GM21381 (cell line): Measurements from ENCODE around the gene FANCE.
"Not testable (repeated sequence)": the region's sequence is repeated elsewhere in the genome, so short reads cannot be mapped to it uniquely, and the experiment has no call there.

Experiments used
- ATAC-seq: cut with Tn5 transposase; IDR thresholded peaks from one replicate; pipeline ENCODE4 v1.9.1; 2021; ENCODE audit warnings: mild to moderate bottlenecking, moderate library complexity; ENCODE audit not compliant: unreplicated experiment

FANCE gene

DNA sequence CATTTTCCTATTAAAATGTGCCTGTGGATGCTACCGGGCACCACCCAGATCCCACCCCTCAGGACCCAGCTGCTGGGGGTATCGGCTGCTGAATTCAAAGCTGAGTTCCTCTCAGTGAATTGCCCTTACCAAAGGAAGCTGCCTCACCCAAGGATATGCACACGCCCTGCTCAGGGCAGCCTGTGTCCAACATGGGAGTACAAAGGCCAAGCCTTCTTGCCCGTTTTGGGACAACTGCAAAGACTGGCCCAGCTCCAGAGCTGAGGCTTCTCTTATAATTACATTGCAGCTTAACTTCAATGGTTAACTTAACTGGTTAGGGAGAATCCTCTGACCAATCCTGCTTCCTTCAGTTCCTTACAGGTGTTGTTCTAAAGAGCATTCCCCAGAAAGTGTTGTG, 19.8 kb upstream of the FANCE start:
- ATAC-seq = no peak

DNA sequence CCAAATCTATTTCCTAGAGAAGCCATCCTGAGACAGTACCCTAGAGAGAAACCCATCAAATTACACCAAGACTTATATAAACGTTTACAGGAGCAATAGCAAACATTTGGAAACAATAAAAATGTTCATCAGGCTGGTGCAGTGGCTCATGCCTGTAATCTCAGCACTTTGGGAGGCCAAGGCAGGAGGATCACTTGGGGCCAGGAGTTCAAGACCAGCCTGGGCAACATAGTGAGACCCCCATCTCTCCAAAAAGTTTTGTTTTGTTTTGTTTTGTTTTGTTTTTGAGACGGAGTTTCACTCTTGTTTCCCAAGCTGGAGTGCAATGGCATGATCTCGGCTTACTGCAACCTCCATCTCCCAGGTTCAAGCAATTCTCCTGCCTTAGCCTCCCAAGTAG, 19.4 kb upstream of the FANCE start:
- not testable (repeated sequence) for ATAC-seq

DNA sequence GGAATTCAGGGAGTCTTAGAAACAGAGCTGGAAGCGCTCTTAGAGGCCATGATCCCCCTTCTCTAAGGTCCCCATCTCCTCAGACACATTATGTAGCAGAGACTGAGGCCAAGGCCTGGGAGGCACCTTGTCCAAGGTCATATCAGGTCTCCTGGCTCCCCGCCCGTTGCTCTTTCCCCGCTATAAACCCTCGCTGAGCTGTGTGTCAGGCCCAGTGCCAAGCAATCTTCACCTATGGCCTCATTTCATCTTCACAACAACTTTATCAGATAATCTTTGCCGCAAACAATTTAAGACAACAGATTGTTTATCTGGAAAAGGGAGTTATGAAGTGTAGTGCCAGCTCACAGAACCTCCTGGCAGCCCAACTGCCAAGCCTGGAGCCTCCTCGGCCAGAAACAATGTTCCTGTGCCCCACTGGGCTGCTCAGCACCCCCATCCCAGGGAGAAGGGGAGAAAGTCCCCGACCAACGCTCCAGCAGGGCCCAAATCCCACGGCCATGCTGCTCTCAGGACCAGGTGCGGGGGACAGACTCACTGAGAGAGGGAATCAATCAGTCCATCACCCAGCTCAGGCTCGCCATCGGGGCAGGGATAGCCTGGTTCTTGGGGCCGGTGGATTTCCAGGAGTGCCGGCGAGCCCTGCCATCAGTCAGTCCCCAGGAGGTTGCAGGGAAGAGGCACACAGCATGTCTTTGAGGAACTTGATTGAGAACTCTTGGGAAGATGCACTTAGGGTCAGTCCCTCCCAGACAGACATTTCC, 16.9 kb upstream of the FANCE start:
- no peak for ATAC-seq

DNA sequence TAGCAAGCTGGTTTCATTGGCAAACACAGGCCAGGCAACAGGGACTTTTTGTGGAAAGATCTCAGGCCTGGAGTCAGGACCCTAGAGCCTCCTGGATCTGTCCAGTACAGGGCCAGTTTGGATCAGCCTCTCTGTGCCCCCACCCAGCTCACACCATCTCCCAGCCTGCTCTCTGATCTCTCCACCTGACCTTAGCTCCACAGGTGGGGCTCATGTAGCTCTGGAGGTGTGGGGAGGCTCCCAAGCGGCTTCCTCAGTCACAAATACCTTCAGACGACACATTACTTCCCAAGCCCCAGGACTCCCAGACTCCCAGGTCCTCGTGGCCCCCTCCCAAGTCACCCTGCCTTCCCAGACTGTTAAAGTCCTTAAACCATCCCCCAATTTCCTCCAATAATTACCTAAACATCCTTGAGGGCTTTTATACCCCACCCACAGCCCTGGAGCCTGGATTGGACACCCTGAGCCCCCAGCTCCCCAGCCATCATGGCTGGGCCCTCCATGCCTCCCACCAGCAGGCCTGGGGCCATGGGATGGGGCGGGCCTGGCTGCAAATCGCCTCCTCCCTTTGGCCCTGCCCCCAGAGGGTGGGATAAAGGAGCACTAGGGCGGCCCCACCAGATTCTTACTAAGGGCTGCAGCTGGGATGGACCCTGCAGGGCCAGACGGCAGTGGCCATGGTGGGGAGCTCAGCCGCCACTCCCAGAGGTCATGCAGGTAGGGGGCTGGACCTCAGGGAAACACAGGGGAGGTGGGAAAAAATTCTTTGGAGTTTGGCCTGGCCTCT, 15.9 kb upstream of the FANCE start:
- no peak for ATAC-seq

DNA sequence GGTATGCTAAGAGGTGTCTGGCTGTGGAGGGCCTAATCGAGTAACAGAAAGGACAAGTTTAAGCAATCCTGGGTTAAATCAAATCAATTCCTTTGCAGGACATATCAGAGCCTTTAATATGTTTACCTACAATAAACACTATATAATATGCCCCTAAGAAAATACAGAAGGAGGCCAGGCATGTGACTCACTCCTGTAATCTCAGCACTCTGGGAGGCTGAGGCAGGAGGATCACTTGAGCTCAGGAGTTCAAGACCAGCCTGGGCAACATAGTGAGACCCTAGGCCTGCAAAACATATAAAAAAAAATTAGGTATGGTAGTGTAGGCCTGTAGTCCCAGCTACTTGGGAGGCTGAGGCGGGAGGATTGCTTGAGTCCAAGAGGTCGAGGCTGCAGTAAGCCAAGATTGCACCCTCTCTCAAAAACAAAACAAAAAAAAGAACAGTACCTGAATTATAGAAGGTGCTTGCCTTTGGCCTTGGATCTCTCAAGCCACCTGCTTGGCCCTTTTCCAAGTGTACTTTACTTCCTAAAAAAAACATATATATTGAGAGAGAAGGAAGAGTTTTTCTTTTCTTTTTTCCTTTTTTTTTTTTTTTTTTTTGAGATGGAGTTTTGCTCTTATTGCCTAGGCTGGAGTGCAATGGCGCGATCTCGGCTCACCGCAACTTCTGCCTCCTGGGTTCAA, 13.6 kb upstream of the FANCE start:
- not testable (repeated sequence) for ATAC-seq

DNA sequence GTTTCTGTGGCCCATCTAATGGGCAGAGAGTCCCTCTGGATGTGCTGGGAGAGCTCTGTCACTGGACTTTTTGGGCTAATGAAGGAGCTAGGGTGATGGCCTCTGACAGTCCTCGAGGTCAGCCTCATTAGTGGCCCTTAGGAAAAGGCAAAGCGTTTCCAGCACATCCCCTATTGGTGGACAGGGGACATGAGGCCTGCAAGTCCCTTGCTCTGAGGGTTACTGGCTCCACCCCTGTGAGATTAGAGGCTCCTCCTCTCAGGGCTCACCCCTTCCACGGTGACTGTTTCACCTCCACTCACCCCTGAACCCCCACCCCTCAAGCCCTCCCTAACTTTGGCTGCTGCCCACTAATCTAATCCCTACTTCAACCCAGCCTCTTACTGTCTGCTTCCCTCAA, 12.8 kb upstream of the FANCE start:
- ATAC-seq = no peak

DNA sequence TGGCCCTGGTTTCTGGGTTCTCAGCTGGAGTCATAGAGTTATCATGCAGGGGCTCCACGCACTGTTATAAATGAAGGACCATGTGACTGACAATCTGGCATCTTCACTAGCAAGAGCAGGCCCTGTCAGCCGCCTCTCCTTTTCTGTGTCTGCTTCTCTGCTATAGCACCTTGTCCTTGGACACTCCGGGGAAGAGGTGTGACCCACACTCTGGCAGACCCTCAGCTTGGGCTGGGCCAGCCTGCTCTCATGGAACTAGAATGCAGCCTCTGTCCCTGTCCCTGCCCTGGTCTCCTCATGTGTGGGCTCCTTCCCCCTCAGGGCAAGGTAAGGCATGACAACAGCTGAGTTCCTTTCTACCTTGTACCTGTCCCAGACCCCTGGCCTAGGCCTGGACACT, 10.9 kb upstream of the FANCE start:
- no peak for ATAC-seq

DNA sequence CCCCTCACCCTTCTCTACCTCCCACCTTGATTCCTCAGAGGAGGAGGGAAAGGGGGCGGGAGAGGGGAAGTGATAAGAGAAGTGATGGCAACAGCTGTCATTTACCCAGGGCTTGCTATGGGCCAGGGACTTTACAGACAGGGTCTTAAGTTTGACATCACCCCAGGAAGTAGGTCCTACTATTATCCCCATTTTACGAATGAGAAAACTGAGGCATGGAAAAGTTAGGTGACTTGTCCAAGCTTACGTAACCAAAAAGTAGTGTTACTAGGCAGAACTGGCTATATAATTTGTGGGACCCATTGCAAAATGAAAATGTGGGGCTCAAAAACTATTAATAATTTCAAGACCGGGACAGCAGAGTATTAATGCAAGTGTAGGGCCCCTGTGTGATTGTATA, 10.5 kb upstream of the FANCE start:
- ATAC-seq = no peak

DNA sequence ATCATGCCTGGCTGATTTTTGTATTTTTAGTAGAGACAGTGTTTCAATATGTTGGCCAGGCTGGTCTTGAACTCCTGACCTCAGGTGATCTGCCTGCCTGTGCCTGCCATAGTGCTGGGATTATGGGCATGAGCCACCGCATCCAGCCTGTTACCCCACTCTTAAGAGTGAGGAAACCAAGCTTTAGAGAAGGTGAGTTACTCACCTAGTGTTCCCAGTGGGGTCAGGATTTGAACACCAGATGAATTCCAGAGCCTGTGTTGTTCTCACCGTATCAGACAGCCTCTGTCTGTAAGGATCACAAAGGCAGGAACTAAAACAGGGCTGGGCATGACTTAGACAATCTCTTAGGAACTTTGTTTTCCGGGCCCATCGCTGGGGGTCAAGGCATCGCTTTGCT, 9.4 kb upstream of the FANCE start:
- no peak for ATAC-seq

DNA sequence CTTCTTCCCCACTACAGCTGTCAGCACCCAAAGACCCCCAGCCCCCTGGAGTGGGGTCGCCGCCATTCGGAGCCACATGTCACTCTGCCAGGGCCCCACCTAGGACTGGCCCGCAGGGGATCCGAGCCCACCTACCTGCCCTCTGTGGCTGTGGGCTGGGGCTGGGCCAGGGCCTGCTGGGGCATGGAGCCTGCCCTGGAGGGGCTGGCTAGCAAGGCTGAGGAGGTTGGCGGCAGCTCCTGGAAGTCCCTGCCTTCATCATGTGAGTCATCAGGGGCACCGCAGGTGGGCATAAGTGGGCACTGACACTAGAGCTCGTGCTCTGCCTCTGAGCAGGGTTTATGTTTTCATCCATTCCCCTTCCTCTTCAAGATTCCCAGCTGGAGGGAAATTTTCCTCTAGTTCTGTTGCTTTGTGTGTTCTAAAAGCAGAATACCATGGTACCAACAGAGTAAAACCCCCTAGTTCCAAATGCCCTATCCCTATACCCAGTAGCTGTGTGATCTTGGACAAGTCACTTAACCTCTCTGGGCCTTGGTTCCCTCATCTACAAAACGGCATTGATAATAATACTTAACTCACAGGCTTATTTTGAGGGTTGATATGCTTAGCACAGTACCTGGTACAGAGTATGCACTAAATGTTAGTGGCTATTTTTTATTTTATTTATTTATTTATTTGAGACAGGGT, 8.7 kb upstream of the FANCE start:
- no peak for ATAC-seq

DNA sequence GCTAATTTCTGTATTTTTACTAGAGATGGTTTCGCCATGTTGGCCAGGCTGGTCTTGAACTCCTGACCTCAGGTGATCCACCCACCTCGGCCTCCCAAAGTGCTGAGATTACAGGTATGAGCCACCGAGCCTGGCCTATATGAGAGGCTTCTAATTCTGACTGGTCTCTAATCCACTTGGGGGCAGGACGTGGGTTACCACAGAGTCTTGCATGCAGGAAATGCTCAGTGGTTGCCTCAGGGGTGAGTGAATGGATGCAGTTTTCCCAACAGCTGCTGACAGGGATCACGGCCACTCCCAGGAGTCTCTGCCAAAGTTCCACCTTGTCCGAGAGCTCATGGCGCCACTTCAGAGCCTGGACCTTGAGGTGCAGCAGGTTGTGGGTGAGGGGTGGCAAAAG, 6.4 kb upstream of the FANCE start:
- ATAC-seq = no peak

DNA sequence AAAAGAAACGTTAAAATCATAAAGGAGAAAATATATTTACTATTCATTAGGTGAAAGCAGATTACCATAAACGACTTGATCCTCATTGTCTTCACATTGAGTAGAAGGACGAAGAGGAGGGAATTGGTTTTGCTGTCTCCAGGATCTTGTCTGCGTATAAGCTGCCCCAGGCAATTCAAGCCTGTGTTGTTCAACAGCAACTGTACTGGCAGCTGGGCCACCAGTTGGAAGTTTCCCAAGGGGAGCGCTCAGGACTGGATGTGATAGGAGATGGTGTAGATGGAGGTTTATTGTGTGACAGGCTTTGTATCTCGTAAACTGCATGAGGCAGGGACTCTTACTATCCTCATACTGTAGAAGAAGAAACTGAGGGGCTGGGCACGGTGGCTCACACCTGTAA, 3.9 kb upstream of the FANCE start:
- ATAC-seq = no peak

DNA sequence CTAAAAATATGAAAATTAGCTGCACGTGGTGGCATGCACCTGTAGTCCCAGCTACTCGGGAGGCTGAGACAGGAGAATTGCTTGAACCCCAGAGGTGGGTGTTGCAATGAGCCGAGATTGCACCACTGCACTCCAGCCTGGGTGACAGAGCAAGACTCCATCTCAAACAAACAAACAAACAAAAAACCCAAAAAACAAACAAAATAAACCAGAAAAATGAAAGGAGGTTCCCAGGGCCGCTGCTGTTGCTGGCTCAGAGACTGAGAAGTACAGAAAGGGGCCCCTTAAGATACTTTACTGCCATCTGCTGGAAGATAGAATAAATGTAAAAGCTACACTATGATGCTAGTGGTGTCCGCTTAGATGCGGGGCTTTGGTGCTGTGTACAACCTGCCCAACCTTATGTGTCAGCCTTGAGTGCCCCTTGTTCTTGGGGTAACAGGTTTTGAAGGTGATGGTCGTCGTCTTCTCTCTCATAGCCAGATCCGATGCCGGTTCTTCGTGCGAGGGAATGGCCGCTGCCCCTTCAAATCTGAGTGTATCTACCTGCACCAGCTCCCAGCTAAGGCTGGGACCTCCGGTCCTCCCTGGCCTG, 2.8 kb upstream of the FANCE start:
- ATAC-seq = no peak

DNA sequence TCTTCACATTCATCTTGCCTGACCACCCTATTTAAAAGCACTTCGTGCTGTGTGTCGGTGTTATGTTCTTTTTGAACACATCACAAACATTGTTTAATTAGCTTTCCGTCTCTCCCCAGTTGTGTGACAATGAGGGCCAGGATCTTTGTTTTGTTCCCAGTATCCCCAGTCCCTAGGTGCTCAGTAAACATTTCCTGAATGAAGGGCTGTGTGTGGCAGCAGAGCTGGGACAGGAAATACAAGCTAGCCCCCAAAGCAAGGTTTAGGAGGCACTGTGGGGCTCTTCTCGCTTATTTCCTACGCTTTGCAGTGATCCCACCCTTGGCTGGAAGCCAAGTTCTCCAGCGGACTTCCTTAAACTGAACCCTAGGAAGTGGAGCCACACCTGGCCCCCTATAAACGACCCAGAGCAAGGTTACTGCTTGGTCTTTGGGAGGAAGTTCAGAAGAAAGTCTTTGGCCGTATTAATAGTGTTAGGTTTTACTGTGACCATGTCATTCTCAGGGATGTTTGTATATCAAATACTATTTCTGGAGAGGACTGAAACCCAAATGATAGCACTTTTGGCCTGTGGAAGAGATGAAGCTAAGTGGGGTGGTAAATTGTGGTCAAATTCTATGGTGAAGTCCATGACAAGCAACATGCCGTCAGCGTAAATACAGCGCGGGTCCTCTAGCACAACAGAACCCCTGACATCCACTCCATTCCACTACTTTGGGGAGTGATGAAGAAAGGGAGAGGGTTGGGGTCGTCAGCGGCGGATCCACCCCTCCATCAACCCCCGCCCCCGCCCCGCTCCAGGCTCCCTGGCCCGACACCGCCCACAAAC, 570 bp upstream of the FANCE start:
- ATAC-seq = no peak

DNA sequence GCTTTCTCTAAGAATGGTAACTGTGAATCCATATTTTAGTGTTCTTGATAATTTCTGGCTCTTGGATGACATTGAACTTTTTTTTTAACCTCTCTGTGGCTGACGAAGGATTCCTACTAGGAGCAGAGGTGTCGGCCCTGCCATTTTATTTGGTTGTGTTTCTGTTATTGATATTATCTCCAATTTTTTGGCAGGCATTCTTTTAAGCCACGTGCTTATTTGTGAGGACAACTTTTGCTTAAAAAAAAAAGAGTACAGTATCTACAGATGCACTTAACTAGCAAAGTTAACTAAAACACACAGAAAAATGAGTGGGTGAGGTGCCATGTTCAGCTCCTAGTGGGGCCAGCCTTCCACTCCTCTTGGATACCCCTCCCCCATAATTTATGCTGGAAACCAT, 1.1 kb downstream of the FANCE start:
- ATAC-seq = no peak

DNA sequence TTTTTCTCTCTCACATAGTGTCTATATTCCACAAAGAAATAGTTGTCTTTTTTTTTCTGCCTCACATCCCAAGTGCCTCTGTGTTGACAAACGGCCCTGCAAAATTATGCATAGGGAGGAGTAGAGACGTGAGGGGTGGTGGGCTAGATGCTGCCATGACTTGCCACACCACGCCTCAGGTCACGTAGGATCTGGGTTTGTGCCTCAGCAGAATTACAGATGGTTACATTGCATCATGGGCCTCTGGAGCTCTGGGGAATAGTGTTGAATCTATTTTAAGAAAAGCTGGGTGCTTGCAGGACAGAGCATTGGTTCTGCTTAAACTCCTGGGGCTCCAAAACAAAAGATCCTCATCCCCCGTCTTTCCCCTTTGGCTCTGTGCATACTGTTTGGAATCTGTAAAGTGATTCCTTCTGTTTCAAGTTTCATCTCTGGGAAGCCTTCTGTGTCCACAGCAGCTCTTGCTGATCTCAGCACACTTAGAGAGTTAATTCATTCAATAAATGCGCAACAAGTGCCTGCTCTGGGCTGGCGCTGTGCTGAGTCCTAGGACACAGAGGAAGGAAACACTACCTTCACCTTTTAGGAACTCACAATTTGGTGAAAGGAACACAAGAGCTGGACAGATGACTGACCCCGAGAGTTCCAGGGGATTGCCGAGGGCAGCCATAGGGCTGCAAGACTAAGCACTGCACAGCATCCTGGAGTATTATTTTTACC, 2.4 kb downstream of the FANCE start:
- no peak for ATAC-seq

DNA sequence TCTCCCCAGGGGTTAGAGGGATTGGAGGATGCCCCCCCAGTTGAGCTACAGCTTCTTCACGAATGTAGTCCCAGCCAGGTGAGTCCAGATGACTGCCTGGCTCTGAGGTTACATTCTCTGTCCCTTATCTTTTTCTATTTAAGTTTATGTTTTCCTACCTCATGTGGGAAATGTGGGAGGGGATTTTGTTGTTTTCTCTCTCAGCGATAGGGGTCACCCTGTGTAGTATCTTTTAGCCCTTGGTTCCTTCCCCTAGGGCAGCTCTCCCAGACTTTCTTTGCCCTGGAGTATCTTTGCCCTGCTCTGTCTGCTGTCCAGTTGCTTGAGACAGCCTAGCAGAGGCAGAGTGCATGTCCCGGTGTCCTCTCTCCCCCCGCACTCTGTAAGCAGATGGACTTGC, 5.8 kb downstream of the FANCE start:
- ATAC-seq = no peak

DNA sequence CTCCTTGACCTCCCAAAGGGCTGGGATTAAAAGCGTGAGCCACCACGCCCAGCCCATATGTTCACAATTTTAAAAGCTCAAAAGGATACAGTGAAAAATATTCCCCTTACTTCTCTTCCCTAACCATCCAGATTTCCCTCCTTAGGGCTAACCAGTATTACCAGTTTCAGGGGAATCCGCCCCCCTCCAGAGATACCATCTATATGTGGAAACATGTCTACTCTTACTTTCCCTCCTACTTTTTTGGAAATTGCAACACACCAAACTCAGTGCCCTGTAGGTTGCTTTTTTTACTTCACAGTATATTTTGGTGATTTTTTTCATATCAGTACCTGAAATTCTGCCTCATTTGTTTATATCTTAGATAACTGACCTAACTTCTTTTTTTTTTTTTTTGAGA, 9.1 kb downstream of the FANCE start:
- ATAC-seq = no peak

DNA sequence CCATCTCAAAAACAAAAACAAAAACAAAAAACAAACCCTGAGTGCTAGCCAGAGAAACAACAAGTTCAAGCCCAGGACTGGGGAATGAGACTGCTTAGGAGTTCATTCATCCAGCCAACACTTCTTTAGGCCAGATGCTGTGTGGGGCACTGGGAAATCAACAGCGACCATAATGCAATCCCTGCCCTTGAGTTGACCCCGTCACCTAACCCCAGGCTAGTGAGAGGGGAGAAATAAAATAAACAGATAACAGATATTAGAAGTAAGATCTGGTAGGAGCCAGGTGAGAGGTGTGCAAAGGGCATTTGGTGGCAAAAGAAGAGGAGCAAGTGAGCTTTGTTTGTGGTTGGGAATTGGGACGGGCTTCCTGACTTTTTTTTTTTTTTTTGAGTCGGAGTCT, 11.2 kb downstream of the FANCE start:
- ATAC-seq = no peak
